GM12874 (cell line): Measurements from ENCODE around the gene FAM53A.

Experiments
- CTCF ChIP-seq: IDR thresholded peaks from 2 replicates; pipeline ENCODE4 v1.5.1; 2011; ENCODE audit warnings: low read depth, mild to moderate bottlenecking, control low read depth, low read length, moderate library complexity; ENCODE audit not compliant: insufficient read depth

The FAM53A gene

GRCh38 chr4:1656986-1657385 is 27.1 kb downstream of the FAM53A start:
- no peak for TF ChIP-seq CTCF

GRCh38 chr4:1656132-1656531 is 28.0 kb downstream of the FAM53A start:
- no peak for TF ChIP-seq CTCF

DNA sequence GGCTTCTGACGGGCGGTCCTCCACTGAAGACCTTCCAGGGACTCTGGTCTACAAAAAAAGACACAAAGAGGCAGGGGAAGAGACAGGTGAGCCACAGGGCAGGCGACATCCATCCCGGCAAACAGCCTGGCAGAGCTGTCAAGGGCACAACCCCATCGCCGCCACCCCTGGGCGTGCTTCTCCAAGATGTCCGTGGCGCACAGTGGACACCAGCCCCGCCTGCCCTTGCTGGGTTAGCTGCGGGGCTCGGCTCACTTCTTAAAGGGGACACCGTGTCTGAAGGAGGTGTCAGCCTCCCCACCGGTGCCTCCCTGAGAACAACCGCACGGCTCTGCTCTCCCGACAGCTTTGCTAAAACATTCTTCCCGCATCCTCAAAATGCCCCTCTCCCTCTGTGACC is 28.4 kb downstream of the FAM53A start:
- TF ChIP-seq CTCF: no peak

- no peak for TF ChIP-seq CTCF
Observed at GRCh38 chr4:1655081-1655480, 29.0 kb downstream of the FAM53A start.

- TF ChIP-seq CTCF: no peak
Observed at GRCh38 chr4:1654216-1654955, 29.7 kb downstream of the FAM53A start.

GRCh38 chr4:1653776-1654175 is 30.3 kb downstream of the FAM53A start:
- TF ChIP-seq CTCF: no peak

DNA sequence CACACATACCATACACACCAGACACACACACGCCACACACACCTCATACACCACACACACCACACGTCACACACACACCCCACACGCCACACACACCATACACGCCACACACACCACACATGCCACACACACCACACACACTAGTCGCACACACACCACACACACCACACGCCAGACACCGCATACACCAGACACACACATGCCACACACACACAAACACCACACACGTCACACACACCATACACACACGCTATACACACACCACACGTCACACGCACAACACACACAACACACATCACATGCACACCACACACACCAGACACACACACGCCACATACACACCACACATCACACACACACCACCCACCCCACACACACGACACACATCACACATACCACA is 32.0 kb downstream of the FAM53A start:
- TF ChIP-seq CTCF: no peak
